ENCODE measurements around the gene SRSF1.

SRSF1 gene

DNA sequence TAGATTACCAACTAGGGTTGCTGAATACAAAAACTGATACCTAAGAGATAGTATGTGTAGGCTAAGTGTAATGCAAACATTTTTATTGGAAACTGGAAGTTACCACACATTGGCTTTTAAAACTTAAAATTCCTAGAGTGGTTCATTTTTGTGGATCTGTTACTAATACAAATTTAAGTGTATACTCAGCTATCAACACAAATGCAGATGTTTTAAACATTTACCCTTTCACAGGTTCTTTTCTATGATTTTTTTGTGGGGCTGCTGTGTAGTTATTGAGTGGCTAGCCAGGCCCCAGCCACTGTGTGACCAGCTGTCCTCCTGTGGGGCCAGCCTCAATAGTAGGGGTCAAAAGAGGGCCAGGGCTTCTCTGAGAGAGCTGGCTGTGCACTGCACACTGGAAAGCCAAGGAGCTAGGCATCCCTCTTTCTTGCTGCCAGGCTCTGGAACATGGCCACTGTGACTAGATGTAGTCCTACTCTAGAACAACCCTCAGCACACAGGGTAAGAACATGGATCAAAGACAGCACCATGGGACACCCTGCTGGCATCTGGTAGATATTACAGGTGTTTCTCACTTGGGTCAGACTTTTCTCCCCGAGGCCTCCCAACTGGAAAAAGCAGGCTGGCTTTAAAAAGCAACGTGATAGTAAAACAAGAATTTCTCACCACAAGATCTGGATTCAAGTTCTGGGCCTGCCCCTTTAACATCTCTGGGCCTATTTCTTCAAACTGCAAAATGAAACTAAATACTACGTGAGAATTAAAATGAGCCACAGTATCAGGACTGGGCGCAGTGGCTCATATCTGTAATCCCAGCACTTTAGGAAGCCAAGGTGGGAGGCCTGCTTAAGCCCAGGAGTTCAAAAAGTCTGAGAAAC lies 11.7 kb downstream of the SRSF1 start:
- Histone ChIP-seq H4K8ac (ENCODE audit: low read depth, low read length) (no peak overlapping the region), H2AK5ac (ENCODE audit: low read length) (no peak overlapping the region), H4K12ac (ENCODE audit: low read depth, low read length) (no peak overlapping the region), H3K36me3 (ENCODE audit: control insufficient read depth in 1 of 2, insufficient read depth in 2 of 2, low read length in 2 of 2) (peaks cover 3 to 6% of the 10 kb centered on the region in 2 experiments), H3K9me3 (ENCODE audit: insufficient read depth, low read depth, low read length) (no peaks in the 10 kb centered on the region), H2AFZ (ENCODE audit: insufficient read depth, low read length, poor library complexity) (no peak overlapping the region), H3K4me1 (ENCODE audit: control insufficient read depth in 1 of 2, insufficient read depth in 2 of 2, low read length in 2 of 2) (no peaks in the 10 kb centered on the region), H3K9ac (ENCODE audit: low read length) (no peak overlapping the region), H2BK120ac (ENCODE audit: insufficient read depth, low read length, poor library complexity) (no peak overlapping the region), H3K79me2 (ENCODE audit: control insufficient read depth, insufficient read depth, low read length, poor library complexity) (no peaks in the 10 kb centered on the region), H3K18ac (ENCODE audit: low read length) (no peak overlapping the region), H3K27ac (ENCODE audit: low read depth, low read length) (no peak overlapping the region), H3K4me2 (ENCODE audit: low read length) (no peak overlapping the region), H2BK5ac (ENCODE audit: low read depth, low read length, poor library complexity) (no peak overlapping the region), H3K79me1 (ENCODE audit: low read length) (no peaks in the 10 kb centered on the region), H3K23ac (ENCODE audit: low read length) (no peak overlapping the region), H3K4me3 (ENCODE audit: low read depth, low read length) (no peak overlapping the region), H4K91ac (ENCODE audit: low read depth, low read length) (no peak overlapping the region), H2BK12ac (ENCODE audit: low read length) (no peak overlapping the region), H3K27me3 (ENCODE audit: insufficient read depth, low read length) (no peaks in the 10 kb centered on the region), H3K14ac (ENCODE audit: low read length) (no peak overlapping the region), H3K4ac (ENCODE audit: low read depth, low read length) (no peak overlapping the region)
- peak; percentile 48 to 69 for DNase-seq
- WGBS (ENCODE audit: extremely low coverage, insufficient coverage, insufficient read length) = no CpG with 5 or more reads among the region's 4 CpGs

DNA sequence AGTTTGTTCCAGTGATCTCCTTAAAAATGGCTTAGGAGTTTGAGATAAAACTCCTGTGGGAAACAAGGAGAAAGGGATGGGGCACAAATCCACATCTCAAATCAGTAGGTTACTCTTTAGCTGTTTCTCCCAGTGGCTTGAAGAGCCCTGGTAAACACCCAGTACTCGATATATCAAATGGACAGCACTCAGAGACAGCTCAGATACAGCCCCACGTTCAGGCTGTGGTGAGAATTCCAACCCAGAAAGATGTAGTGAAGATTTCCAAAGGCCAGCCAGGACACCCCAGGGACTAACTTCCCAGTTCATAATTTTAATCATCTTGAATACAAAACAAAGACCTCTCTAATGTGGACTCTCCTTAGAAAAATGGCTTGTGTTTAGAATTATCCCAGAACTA lies 12.6 kb downstream of the SRSF1 start:
- no CpG with 5 or more reads among the region's 2 CpGs for WGBS (ENCODE audit: extremely low coverage, insufficient coverage, insufficient read length)
- Histone ChIP-seq H3K9me3 (ENCODE audit: insufficient read depth, low read depth, low read length) (no peaks in the 10 kb centered on the region), H3K4me2 (ENCODE audit: low read length) (no peak overlapping the region), H2BK120ac (ENCODE audit: insufficient read depth, low read length, poor library complexity) (no peak overlapping the region), H3K18ac (ENCODE audit: low read length) (no peak overlapping the region), H3K4ac (ENCODE audit: low read depth, low read length) (no peak overlapping the region), H4K8ac (ENCODE audit: low read depth, low read length) (no peak overlapping the region), H3K14ac (ENCODE audit: low read length) (no peak overlapping the region), H3K27me3 (ENCODE audit: insufficient read depth, low read length) (no peaks in the 10 kb centered on the region), H3K23ac (ENCODE audit: low read length) (no peak overlapping the region), H3K36me3 (ENCODE audit: control insufficient read depth in 1 of 2, insufficient read depth in 2 of 2, low read length in 2 of 2) (peaks cover 3 to 6% of the 10 kb centered on the region in 2 experiments), H3K4me3 (ENCODE audit: low read depth, low read length) (no peak overlapping the region), H2BK12ac (ENCODE audit: low read length) (no peak overlapping the region), H2AK5ac (ENCODE audit: low read length) (no peak overlapping the region), H2BK5ac (ENCODE audit: low read depth, low read length, poor library complexity) (no peak overlapping the region), H3K27ac (ENCODE audit: low read depth, low read length) (no peak overlapping the region), H3K9ac (ENCODE audit: low read length) (no peak overlapping the region), H3K79me2 (ENCODE audit: control insufficient read depth, insufficient read depth, low read length, poor library complexity) (no peaks in the 10 kb centered on the region), H3K79me1 (ENCODE audit: low read length) (no peaks in the 10 kb centered on the region), H3K4me1 (ENCODE audit: control insufficient read depth in 1 of 2, insufficient read depth in 2 of 2, low read length in 2 of 2) (no peaks in the 10 kb centered on the region), H4K12ac (ENCODE audit: low read depth, low read length) (no peak overlapping the region), H4K91ac (ENCODE audit: low read depth, low read length) (no peak overlapping the region), H2AFZ (ENCODE audit: insufficient read depth, low read length, poor library complexity) (no peak overlapping the region)
- DNase-seq = no peak

GRCh38 chr17:57993471-57994365 lies 13.3 kb downstream of the SRSF1 start:
- Histone ChIP-seq H3K36me3 (ENCODE audit: control insufficient read depth in 1 of 2, insufficient read depth in 2 of 2, low read length in 2 of 2) (peaks cover 3 to 6% of the 10 kb centered on the region in 2 experiments), H3K27me3 (ENCODE audit: insufficient read depth, low read length) (no peaks in the 10 kb centered on the region), H2BK5ac (ENCODE audit: low read depth, low read length, poor library complexity) (no peak overlapping the region), H3K4me3 (ENCODE audit: low read depth, low read length) (no peak overlapping the region), H3K79me1 (ENCODE audit: low read length) (no peaks in the 10 kb centered on the region), H3K27ac (ENCODE audit: low read depth, low read length) (no peak overlapping the region), H3K18ac (ENCODE audit: low read length) (no peak overlapping the region), H3K9ac (ENCODE audit: low read length) (no peak overlapping the region), H3K4ac (ENCODE audit: low read depth, low read length) (no peak overlapping the region), H3K79me2 (ENCODE audit: control insufficient read depth, insufficient read depth, low read length, poor library complexity) (no peaks in the 10 kb centered on the region), H2BK120ac (ENCODE audit: insufficient read depth, low read length, poor library complexity) (no peak overlapping the region), H2BK12ac (ENCODE audit: low read length) (no peak overlapping the region), H4K8ac (ENCODE audit: low read depth, low read length) (no peak overlapping the region), H3K4me1 (ENCODE audit: control insufficient read depth in 1 of 2, insufficient read depth in 2 of 2, low read length in 2 of 2) (peaks cover 1 to 3% of the 10 kb centered on the region in 2 experiments), H3K23ac (ENCODE audit: low read length) (no peak overlapping the region), H2AK5ac (ENCODE audit: low read length) (no peak overlapping the region), H4K12ac (ENCODE audit: low read depth, low read length) (no peak overlapping the region), H3K9me3 (ENCODE audit: insufficient read depth, low read depth, low read length) (no peaks in the 10 kb centered on the region), H4K91ac (ENCODE audit: low read depth, low read length) (no peak overlapping the region), H2AFZ (ENCODE audit: insufficient read depth, low read length, poor library complexity) (no peak overlapping the region), H3K4me2 (ENCODE audit: low read length) (no peak overlapping the region), H3K14ac (ENCODE audit: low read length) (no peak overlapping the region)
- DNase-seq = no peak
- no CpG with 5 or more reads among the region's 3 CpGs for WGBS (ENCODE audit: extremely low coverage, insufficient coverage, insufficient read length)

DNA sequence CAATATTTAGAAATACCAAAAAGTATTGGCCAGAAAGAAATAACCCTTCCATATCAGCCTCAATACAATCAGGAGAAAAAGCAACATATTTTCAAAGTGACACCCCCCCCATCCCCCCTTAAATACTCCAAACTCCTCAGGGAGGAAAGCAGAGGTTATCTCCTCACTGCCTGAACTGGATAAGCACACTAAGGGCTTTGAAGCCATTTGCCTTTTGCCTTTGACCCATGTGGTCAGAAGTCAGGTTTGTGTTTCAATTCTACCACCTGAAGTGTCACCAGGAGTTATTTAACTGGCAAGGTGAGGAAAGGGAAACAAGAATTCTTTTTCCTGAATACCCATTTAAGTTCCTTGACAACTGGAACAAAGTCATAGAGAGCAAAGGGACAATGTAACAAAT lies 15.5 kb downstream of the SRSF1 start:
- Histone ChIP-seq H3K4me1 (ENCODE audit: control insufficient read depth in 1 of 2, insufficient read depth in 2 of 2, low read length in 2 of 2) (peaks cover 3 to 6% of the 10 kb centered on the region in 2 experiments), H4K91ac (ENCODE audit: low read depth, low read length) (no peak overlapping the region), H3K4me3 (ENCODE audit: low read depth, low read length) (no peak overlapping the region), H3K79me1 (ENCODE audit: low read length) (peaks cover 15% of the 10 kb centered on the region), H4K8ac (ENCODE audit: low read depth, low read length) (no peak overlapping the region), H4K12ac (ENCODE audit: low read depth, low read length) (no peak overlapping the region), H3K36me3 (ENCODE audit: control insufficient read depth in 1 of 2, insufficient read depth in 2 of 2, low read length in 2 of 2) (no peaks in the 10 kb centered on the region), H2BK5ac (ENCODE audit: low read depth, low read length, poor library complexity) (no peak overlapping the region), H3K23ac (ENCODE audit: low read length) (no peak overlapping the region), H3K18ac (ENCODE audit: low read length) (no peak overlapping the region), H3K4me2 (ENCODE audit: low read length) (no peak overlapping the region), H3K27me3 (ENCODE audit: insufficient read depth, low read length) (no peaks in the 10 kb centered on the region), H3K9me3 (ENCODE audit: insufficient read depth, low read depth, low read length) (no peaks in the 10 kb centered on the region), H3K27ac (ENCODE audit: low read depth, low read length) (no peak overlapping the region), H3K14ac (ENCODE audit: low read length) (no peak overlapping the region), H3K9ac (ENCODE audit: low read length) (no peak overlapping the region), H2BK12ac (ENCODE audit: low read length) (no peak overlapping the region), H3K4ac (ENCODE audit: low read depth, low read length) (no peak overlapping the region), H3K79me2 (ENCODE audit: control insufficient read depth, insufficient read depth, low read length, poor library complexity) (peaks cover 13% of the 10 kb centered on the region), H2AK5ac (ENCODE audit: low read length) (no peak overlapping the region), H2AFZ (ENCODE audit: insufficient read depth, low read length, poor library complexity) (no peak overlapping the region), H2BK120ac (ENCODE audit: insufficient read depth, low read length, poor library complexity) (no peak overlapping the region)
- no peak for DNase-seq

Measured in trophoblast cell (in vitro differentiated cells and primary cell).